ENCODE measurements around the gene DIDO1. TPM values are rescaled to one million over a fixed set of nuclear protein-coding genes. Genes with fewer than 3 reads are reported as not detected.

DIDO1 gene
- total and polyA plus RNA-seq, 2 of the 13 experiments (the other 11 are each of a cell fraction or from before 2014, with no cell fraction given): 75.0 to 75.1 TPM

- TF ChIP-seq TGIF2 (CRISPR knock-in tag; IDR thresholded peaks at IDR 0.05) (0 out of 2 replicates have a peak, but pooled peaks have one; percentile 45), MAF1 (CRISPR knock-in tag; IDR thresholded peaks at IDR 0.05; ENCODE audit: borderline replicate concordance) (peak; percentile 82; the same call in 1 of the 2 replicates), ZNF776 (CRISPR knock-in tag; IDR thresholded peaks at IDR 0.05) (no peak), ZFYVE20 (CRISPR knock-in tag; IDR thresholded peaks at IDR 0.05; ENCODE audit: borderline replicate concordance, low read depth) (no peak), ZNF17 (CRISPR knock-in tag; IDR thresholded peaks at IDR 0.05) (no peak), MXD1 (CRISPR knock-in tag; IDR thresholded peaks at IDR 0.05) (no peak; the same call in 1 of the 2 replicates), ZNF232 (CRISPR knock-in tag; IDR thresholded peaks at IDR 0.05; ENCODE audit: borderline replicate concordance) (peak; percentile 78), MTF1 (CRISPR knock-in tag; IDR thresholded peaks at IDR 0.05) (no peak), XRCC5 (optimal IDR thresholded peaks at IDR 0.05; ENCODE audit: low read length) (no peak), FIP1L1 (IDR thresholded peaks at IDR 0.05; ENCODE audit: borderline replicate concordance, insufficient read depth, low read depth, low read length) (no peak), ZNF781 (CRISPR knock-in tag; IDR thresholded peaks at IDR 0.05; ENCODE audit: borderline replicate concordance, not compliant biosample characterization) (peak; percentile 11), KMT2A (CRISPR knock-in tag; IDR thresholded peaks at IDR 0.05) (peak; percentile 62), EED (CRISPR knock-in tag; IDR thresholded peaks at IDR 0.05) (peak; percentile 72; the same call in 1 of the 2 replicates), HDAC1 (CRISPR knock-in tag; IDR thresholded peaks at IDR 0.05) (0 out of 2 replicates have a peak, but pooled peaks have one; percentile 16), NCOA1 (CRISPR knock-in tag; IDR thresholded peaks at IDR 0.05) (no peak), U2AF1 (optimal IDR thresholded peaks at IDR 0.05; ENCODE audit: low read depth, low read length) (no peak), MED1 (CRISPR knock-in tag; IDR thresholded peaks at IDR 0.05) (peak; percentile 25; the same call in 1 of the 2 replicates), MLXIP (CRISPR knock-in tag; IDR thresholded peaks at IDR 0.05; ENCODE audit: borderline replicate concordance) (no peak), BRCA1 (CRISPR knock-in tag; IDR thresholded peaks at IDR 0.05) (no peak), GABPA (IDR thresholded peaks at IDR 0.05; ENCODE audit: low read depth, low read length) (no peak), GABPA (CRISPR knock-in tag; IDR thresholded peaks at IDR 0.05; ENCODE audit: low read depth) (0 out of 2 replicates have a peak, but pooled peaks have one; percentile 21), HOXA5 (CRISPR knock-in tag; IDR thresholded peaks at IDR 0.05) (peak; percentile 79), SP4 (CRISPR knock-in tag; IDR thresholded peaks at IDR 0.05) (peak; percentile 53; the same call in 1 of the 2 replicates), HNRNPH1 (optimal IDR thresholded peaks at IDR 0.05; ENCODE audit: low read depth, low read length) (no peak), JUN (CRISPR knock-in tag; IDR thresholded peaks at IDR 0.05) (0 out of 2 replicates have a peak, but pooled peaks have one; percentile 2), ISX (CRISPR knock-in tag; conservative IDR thresholded peaks at IDR 0.05) (no peak), RFXAP (CRISPR knock-in tag; IDR thresholded peaks at IDR 0.05; ENCODE audit: borderline replicate concordance) (peak; percentile 63; the same call in 1 of the 2 replicates)
- TF ChIP-seq, protein P1, sequence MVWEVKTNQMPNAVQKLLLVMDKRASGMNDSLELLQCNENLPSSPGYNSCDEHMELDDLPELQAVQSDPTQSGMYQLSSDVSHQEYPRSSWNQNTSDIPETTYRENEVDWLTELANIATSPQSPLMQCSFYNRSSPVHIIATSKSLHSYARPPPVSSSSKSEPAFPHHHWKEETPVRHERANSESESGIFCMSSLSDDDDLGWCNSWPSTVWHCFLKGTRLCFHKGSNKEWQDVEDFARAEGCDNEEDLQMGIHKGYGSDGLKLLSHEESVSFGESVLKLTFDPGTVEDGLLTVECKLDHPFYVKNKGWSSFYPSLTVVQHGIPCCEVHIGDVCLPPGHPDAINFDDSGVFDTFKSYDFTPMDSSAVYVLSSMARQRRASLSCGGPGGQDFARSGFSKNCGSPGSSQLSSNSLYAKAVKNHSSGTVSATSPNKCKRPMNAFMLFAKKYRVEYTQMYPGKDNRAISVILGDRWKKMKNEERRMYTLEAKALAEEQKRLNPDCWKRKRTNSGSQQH (CRISPR knock-in tag; IDR thresholded peaks at IDR 0.05; ENCODE audit: low read depth): no peak
Measured at GRCh38 chr20:62938105-62938888, 12.0 kb upstream of the DIDO1 start, which contains the start of gene GID8 (continued).

Data from HepG2 (cell line).